ENCODE results near the gene SLC2A10. TPM values are rescaled to one million over a fixed set of nuclear protein-coding genes. Genes with fewer than 3 reads are reported as not detected.

Gene SLC2A10
- total and polyA plus RNA-seq, 7 donors: 0.40 to 1.7 (median 1.0) TPM

DNA sequence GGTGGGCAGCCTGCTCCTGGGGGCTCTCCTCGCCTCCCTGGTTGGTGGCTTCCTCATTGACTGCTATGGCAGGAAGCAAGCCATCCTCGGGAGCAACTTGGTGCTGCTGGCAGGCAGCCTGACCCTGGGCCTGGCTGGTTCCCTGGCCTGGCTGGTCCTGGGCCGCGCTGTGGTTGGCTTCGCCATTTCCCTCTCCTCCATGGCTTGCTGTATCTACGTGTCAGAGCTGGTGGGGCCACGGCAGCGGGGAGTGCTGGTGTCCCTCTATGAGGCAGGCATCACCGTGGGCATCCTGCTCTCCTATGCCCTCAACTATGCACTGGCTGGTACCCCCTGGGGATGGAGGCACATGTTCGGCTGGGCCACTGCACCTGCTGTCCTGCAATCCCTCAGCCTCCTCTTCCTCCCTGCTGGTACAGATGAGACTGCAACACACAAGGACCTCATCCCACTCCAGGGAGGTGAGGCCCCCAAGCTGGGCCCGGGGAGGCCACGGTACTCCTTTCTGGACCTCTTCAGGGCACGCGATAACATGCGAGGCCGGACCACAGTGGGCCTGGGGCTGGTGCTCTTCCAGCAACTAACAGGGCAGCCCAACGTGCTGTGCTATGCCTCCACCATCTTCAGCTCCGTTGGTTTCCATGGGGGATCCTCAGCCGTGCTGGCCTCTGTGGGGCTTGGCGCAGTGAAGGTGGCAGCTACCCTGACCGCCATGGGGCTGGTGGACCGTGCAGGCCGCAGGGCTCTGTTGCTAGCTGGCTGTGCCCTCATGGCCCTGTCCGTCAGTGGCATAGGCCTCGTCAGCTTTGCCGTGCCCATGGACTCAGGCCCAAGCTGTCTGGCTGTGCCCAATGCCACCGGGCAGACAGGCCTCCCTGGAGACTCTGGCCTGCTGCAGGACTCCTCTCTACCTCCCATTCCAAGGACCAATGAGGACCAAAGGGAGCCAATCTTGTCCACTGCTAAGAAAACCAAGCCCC is 16.0 kb downstream of the SLC2A10 start:
- TF ChIP-seq, protein P1, sequence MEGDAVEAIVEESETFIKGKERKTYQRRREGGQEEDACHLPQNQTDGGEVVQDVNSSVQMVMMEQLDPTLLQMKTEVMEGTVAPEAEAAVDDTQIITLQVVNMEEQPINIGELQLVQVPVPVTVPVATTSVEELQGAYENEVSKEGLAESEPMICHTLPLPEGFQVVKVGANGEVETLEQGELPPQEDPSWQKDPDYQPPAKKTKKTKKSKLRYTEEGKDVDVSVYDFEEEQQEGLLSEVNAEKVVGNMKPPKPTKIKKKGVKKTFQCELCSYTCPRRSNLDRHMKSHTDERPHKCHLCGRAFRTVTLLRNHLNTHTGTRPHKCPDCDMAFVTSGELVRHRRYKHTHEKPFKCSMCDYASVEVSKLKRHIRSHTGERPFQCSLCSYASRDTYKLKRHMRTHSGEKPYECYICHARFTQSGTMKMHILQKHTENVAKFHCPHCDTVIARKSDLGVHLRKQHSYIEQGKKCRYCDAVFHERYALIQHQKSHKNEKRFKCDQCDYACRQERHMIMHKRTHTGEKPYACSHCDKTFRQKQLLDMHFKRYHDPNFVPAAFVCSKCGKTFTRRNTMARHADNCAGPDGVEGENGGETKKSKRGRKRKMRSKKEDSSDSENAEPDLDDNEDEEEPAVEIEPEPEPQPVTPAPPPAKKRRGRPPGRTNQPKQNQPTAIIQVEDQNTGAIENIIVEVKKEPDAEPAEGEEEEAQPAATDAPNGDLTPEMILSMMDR (IDR thresholded peaks at IDR 0.05): no peak
- no peak overlapping the region for H3K27ac ChIP-seq
- DNase-seq (no peak), ATAC-seq (no peak)
- no peaks in the 10 kb centered on the region for H3K4me1 ChIP-seq
- 88 to 92% (median 90%) methylated on average over 27 of the region's 27 CpGs for WGBS, 3 donors
- peaks cover 7% of the 10 kb centered on the region for H3K9me3 ChIP-seq
- no peak overlapping the region for H3K4me3 ChIP-seq
- no peaks in the 10 kb centered on the region for H3K27me3 ChIP-seq (ENCODE audit: insufficient read depth in 3 of 3, low read length in 2 of 3)
- intact Hi-C loops (cut with DNase I): no loop called here
- no peaks in the 10 kb centered on the region for H3K36me3 ChIP-seq (ENCODE audit: insufficient read depth in 1 of 2, low read depth in 1 of 2)

- intact Hi-C loops (cut with DNase I): no loop called here
- no peak for DNase-seq
- Histone ChIP-seq H3K27ac (no peak overlapping the region), H3K4me1 (no peaks in the 10 kb centered on the region), H3K9me3 (no peaks in the 10 kb centered on the region), H3K27me3 (ENCODE audit: insufficient read depth in 3 of 3, low read length in 2 of 3) (no peaks in the 10 kb centered on the region), H3K4me3 (no peak overlapping the region), H3K36me3 (ENCODE audit: insufficient read depth in 1 of 2, low read depth in 1 of 2) (no peaks in the 10 kb centered on the region)
- WGBS, 3 donors: 85 to 90% (median 89%) methylated on average over 4 of the region's 4 CpGs
- no peak for ATAC-seq
- TF ChIP-seq, protein P1 (IDR thresholded peaks at IDR 0.05): no peak
Observed at GRCh38 chr20:46731770-46732169, 22.3 kb downstream of the SLC2A10 start.

DNA sequence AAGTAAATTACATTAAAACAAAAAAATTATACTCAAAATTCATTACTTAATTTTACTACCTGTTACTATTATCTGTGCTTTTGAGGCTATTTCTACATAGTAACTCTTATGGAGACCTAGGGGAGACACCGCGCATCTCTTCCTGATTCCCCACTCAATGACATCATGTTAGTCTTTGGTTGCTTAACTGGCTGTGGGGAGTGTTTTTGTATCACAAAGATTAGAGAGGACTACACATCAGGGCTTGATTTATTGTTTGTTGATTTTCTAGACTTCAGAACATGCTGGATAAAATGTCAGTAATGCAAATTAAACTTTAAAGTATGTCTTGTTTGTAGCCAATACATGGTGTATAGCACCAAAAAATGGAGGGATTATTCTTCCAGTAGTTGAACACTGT is 26.0 kb downstream of the SLC2A10 start:
- TF ChIP-seq, protein P1 (IDR thresholded peaks at IDR 0.05): no peak
- Histone ChIP-seq H3K4me3 (no peak overlapping the region), H3K27ac (no peak overlapping the region), H3K36me3 (ENCODE audit: insufficient read depth in 1 of 2, low read depth in 1 of 2) (no peaks in the 10 kb centered on the region), H3K9me3 (no peaks in the 10 kb centered on the region), H3K4me1 (no peaks in the 10 kb centered on the region), H3K27me3 (ENCODE audit: insufficient read depth in 3 of 3, low read length in 2 of 3) (no peaks in the 10 kb centered on the region)
- WGBS, 3 donors: 91 to 99% (median 96%) methylated on average over 2 of the region's 2 CpGs
- no peak for ATAC-seq
- DNase-seq: no peak
- intact Hi-C loops (cut with DNase I): no loop called here

DNA sequence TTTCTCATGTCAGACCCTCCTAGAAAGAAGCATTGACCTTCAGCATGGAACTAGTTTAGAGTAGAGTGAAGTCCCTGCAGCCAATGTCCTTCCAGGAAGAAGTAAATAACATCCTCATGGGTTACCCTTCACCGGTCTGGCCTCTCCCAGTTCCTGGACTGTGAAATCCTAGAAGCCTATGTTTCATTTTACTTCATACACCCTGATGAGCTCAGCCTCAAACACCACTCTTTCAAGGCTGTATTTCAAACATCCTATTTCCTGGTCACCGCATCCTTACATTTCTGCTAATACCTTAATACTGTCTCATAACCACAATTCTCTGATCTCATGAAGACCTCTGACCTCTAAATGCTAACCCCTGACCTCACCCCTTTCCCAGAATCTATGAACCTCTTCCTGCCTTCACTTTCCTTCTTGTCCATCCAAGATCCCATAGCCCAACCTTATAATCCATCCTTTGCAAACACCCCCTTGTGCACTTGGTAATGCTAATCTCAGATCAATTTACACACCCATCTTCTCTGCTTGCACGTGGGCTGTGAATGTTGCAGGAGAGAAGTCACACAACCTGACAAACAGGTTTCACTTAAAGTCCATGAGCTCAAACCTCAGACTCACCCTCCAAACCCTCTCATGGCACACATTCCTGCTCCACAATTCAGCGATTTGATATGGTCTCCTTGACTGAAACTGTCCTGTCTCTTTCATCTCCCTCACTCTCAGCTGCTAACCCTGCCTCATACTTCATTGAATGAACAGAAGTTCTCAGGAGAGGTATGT is 30.2 kb downstream of the SLC2A10 start:
- ATAC-seq (no peak), DNase-seq (no peak)
- whole genome bisulfite sequencing, 3 donors: 36 to 50% (median 48%) methylated on average over 4 of the region's 4 CpGs
- Histone ChIP-seq H3K4me1 (no peaks in the 10 kb centered on the region), H3K27ac (no peak overlapping the region), H3K4me3 (no peak overlapping the region), H3K36me3 (ENCODE audit: insufficient read depth in 1 of 2, low read depth in 1 of 2) (no peaks in the 10 kb centered on the region), H3K27me3 (ENCODE audit: insufficient read depth in 3 of 3, low read length in 2 of 3) (peaks cover 0 to 26% (median 0%) of the 10 kb centered on the region in 3 donors), H3K9me3 (no peaks in the 10 kb centered on the region)
- intact Hi-C loops (cut with DNase I): no loop called here
- TF ChIP-seq, protein P1 (IDR thresholded peaks at IDR 0.05): no peak
